Measurements from ENCODE around the gene C2CD3. TPM values are rescaled to one million over a fixed set of nuclear protein-coding genes. Genes with fewer than 3 reads are reported as not detected.

The C2CD3 gene
- total and polyA plus RNA-seq, 9 of the 15 experiments (the other 6 are each of a cell fraction or from before 2014, with no cell fraction given), result 4.4 to 20.2 (median 15.4) TPM

DNA sequence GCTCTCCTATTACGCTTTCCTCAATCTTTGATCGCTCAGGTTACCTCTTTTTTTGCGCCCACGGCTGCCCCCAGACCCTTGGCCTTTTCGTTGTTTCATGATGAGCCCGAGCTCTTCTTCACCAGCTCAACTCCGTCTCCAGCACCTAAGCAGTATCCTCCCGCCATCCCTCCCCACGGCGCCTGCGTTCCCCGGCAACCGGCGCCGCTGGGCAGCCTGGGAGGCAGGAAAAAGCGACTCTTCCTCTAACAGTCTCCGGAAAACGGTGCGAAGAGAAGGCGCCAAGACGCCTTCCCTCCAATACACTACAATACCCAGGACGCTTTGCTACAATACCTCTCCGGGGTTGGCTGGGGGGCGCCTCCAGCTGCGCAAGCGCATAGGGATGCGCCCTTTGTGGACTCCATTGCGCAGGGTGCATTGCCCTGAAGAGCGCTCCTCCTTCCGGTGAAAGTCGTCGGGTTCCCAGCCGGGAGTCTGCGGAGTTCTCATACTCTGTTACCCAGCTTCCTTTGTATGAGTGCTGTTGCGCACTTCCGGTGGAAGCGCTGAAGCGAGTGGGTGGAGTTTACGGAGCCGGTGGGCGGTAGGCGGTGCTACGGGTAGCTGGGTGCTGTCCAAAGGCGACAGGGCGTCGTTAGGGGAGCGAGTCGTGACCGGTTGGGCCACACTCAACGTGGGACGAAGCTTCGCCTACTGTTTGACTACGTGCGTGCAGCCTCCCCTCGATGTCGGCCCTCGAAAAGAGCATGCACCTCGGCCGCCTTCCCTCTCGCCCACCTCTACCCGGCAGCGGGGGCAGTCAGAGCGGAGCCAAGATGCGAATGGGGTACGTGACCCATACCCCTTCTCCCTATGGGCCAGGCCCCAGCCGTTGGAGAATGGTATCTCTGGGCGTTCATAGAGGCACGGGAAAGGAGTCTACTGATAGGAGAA is at the start of gene C2CD3, which contains the start of gene PPME1 (continued):
- TF ChIP-seq ZNF609 (CRISPR knock-in tag; IDR thresholded peaks at IDR 0.05; ENCODE audit: borderline replicate concordance), result no peak
- peak; percentile 91 for TF ChIP-seq ZNF143 (CRISPR knock-in tag; IDR thresholded peaks at IDR 0.05)
- TF ChIP-seq ZNF586 (CRISPR knock-in tag; conservative IDR thresholded peaks at IDR 0.05), result no peak
- TF ChIP-seq WHSC1 (IDR thresholded peaks at IDR 0.05; ENCODE audit: low read length), result no peak
- no peak for TF ChIP-seq ZBTB49 (CRISPR knock-in tag; IDR thresholded peaks at IDR 0.05; ENCODE audit: borderline replicate concordance)
- TF ChIP-seq ZFP1 (CRISPR knock-in tag; IDR thresholded peaks at IDR 0.05), result no peak
- peak; percentile 89 for TF ChIP-seq ATF7 (IDR thresholded peaks at IDR 0.05)
- peak; percentile 77 for TF ChIP-seq CBX1 (IDR thresholded peaks at IDR 0.05; ENCODE audit: low read depth)
- TF ChIP-seq ZNF511 (CRISPR knock-in tag; IDR thresholded peaks at IDR 0.05), result 0 out of 2 replicates have a peak, but pooled peaks have one; percentile 54
- TF ChIP-seq ARID3A (IDR thresholded peaks at IDR 0.05; ENCODE audit: borderline replicate concordance, low read depth, low read length), result no peak
- TF ChIP-seq NCOA1 (IDR thresholded peaks at IDR 0.05; ENCODE audit: low read depth), result peak; percentile 16
- 0 out of 2 replicates have a peak, but pooled peaks have one; percentile 17 for TF ChIP-seq ZNF583 (CRISPR knock-in tag; IDR thresholded peaks at IDR 0.05)
- no peak for TF ChIP-seq ERF (CRISPR knock-in tag; IDR thresholded peaks at IDR 0.05)
- no peak for TF ChIP-seq PHB (CRISPR knock-in tag; IDR thresholded peaks at IDR 0.05)
- TF ChIP-seq FOXA1 (IDR thresholded peaks at IDR 0.05; ENCODE audit: borderline replicate concordance), result no peak
- no peak for TF ChIP-seq ZNF766 (CRISPR knock-in tag; conservative IDR thresholded peaks at IDR 0.05)
- TF ChIP-seq CC2D1A (IDR thresholded peaks at IDR 0.05), result no peak
- TF ChIP-seq RBBP5 (IDR thresholded peaks at IDR 0.05; ENCODE audit: borderline replicate concordance, insufficient read depth, low read length, poor library complexity, severe bottlenecking), result peak; percentile 64
- peak in 1 of 2 experiments; percentile 3; a peak in 1 of 4 replicates for TF ChIP-seq KDM1A (IDR thresholded peaks at IDR 0.05)
